COR-L47 (cell line): Measurements from ENCODE around the gene ROR2.

Source experiments
- DNase-seq: peaks from one replicate; lab custom pipeline; 2025; lab: John Stamatoyannopoulos, UW

The ROR2 gene

DNA sequence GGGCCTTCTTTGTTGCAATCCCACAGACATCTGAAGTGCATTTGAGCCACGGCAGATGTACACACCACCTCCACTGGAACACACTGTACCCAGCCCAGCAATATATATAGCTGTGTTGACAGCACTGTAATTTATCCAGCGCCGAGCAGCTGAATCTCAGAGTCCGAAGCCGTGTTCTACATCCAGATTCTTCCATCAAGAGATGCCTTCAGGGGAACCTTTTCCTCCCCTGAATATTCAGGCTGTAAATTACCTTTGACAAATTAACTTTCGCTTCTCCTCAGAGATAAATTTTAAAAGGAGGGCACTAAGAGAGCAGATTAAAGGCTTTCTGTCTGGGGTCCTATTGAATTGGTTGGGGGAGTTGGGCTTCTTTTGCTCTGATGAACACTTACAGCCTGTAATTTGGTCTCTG lies 76.4 kb downstream of the ROR2 start:
- no peak for DNase-seq

DNA sequence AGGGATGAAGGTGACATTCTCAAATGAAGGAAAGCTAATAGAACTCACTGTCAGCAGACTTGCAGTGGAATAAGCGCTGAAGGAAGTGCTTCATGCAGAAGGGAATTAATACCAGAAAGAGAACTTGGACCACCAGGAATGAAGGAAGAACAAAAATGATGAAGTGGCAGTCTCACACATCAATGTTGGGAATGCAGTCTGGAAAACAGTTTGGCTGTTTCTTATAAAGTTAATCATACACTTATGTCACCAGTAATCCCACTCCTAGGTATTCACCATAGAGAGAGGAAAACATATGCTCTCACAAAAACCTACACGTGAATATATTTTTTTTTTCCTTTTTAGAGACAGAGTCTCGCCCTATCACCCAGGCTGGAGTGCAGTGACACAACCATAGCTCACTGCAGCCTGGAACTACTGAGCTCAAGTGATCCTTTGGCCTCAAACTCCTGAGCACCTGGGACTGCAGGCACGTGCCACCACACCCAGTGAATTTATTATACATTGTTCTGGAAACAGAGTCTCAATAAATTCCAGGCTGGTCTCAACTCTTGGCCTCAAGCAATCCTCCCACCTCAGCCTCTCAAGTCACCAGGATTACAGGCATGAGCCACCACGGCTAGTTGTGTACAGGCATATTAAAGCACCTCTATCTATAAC lies 81.2 kb downstream of the ROR2 start:
- DNase-seq, result no peak

DNA sequence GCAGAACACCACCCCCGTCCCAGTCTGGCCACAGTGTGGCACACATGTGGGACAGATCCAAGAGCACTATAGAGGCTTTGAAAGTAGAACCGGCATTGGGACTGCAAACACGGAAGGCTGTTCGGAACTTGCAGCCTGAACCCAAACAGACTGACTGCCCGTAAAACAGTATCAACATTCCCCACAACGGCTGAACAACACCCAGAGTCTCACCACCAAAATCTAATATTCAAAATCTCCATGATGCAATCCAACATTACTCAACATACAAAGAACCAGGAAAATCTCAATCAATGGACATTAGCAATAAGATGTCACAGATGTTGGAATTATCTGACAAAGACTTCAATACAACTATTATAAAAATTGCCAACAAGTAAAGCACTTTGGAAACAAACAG lies 82.3 kb downstream of the ROR2 start:
- no peak for DNase-seq

DNA sequence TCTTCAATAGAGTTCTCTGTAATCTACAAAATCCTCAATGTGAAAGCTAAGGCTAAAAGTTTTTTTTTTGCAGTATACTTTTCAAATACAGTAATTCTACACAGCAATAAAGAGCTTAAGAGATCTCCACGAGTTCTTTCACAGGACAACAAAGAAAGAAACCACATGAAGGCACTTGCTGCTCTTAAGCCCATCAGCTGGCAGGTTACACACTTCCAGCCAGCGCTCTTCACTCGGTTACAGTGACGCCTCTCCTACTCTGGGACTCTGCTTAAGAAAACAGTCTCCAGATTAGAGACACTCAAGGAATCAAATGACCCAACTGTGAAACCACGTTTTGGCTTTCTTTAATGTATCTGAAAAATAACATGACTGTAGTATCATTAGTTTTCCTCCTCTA lies 85.0 kb downstream of the ROR2 start:
- no peak for DNase-seq

DNA sequence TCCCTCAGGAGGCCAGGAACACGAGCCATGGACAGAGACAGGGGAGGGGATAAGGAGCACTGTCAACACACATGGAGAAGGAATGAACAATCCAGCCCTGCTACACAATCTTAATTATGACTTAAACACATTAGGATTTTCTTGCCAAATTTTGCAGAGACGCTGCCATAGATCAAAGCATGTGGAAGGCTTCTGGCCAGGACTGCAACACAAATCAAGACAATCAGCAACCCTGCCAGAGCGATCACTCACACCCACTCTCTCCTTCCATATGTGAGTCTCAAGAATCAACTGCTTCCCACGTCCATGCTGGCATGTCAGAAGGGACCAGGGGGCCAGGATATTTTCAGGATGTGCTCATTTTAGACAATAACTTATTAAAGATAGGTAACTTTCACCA lies 85.6 kb downstream of the ROR2 start:
- no peak for DNase-seq

DNA sequence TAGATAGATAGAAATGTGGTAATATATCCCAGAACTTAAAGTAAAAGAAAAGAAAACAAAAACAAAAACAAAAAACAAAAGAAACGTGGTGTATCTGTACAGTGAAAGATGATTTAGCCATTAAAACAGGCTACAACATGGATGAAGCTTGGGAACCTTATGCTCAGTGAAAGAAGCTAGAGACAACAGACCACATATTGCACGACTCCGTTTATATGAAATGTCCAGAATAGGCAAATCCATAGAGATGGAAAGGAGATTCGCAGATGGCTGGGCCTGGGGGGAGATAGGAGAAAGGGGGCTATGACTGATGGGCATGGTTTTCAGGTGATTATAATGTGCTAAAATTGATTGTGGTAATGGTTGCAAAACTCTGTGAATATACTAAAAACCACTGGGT lies 86.6 kb downstream of the ROR2 start:
- no peak for DNase-seq

DNA sequence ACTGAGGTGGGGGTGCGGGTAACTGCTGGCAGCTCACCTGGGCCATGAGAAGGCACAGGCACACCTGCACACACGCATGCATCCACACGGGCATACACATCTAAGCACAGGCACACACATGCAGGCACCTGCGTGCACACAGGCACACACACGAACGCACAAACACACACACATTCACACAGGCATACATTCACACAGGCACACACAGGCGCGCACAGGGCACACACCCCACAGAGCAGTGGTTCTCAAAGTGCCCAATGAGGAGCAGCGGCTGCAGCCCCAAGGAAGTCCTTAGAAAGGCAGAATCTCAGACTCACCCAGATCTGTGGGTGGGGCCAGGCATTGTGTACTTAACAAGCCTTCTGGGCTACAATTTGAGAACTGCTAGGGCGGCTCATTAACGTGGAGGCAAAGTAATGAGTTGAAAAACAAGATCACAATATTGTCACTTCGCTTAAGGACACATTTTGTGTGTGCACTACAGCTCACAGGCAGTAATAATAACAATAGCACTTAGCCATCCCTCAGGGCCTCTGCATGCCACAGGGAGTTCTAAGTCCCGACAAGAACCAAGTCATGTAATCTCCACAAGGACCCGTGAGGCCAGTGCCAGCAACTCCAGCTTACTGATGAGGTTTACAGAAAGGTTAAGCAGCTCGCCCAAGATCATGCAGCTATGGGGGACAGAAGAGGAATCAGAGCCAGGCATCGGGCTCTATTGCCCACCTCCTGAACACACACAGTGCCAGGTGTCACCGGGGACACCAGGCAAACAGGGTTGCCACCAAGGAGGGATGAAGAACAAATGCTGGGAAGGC lies 91.6 kb downstream of the ROR2 start:
- DNase-seq, result no peak

DNA sequence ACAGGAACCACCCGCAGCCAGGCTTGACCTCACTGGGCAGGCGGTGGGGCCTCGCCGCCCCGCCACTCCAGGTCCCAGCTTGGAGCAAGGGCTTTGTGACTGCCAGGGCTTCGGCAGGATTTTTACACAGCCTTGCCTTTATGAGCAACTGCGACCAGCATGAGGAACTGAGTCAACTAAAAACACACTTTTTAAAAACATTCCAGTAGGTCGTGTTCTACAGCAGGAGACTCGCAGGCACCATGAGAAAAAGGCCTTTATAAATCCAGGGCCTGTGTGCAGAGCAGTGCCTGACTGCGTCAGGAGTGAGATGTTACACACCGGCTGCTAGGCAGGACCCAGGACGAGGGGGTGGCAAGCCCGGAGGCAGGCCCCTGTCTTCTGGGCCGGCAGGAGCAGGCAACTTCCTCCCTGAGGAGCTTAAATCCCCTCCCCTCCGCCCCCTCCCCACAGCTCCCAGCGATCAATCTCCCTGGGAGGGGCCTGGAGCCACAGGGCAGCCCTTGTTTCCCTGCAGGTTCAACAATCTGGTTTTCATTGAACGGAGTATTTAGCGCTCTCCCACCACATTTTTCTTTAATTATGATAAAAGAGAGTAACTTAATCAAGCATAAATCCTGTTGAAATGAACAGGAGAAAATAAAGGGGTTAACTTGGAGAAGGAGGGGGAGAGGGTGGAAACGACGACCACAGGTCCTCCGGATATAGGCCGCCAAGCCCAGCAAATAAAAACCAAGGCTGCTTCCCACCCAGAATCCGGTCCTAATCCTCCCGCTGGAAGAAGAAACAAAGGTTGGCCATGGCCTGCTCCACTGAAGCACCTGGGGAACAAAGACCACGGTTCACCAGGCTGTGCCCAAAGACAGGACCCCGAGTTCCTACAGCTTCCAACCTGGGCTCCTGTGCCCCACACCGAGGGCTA lies 92.5 kb downstream of the ROR2 start:
- no peak for DNase-seq

DNA sequence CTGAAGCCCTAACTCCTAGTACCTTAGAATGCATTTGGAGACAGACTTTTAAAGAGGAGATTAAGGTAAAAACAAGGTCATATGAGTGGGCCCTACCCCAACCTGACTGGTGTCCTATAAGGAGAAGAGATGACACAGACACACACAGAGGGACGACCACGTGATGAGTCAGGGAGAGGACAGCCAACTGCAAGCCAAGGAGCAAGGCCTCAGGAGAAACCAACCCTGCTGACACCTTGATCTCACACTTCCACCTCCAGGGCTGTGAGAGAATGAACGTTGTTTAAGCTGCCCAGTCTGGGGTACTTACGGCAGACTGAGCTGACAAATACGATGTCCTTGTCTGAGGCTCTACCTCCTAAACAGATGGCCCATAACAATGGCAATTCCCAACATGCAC lies 93.6 kb downstream of the ROR2 start:
- DNase-seq, result no peak

DNA sequence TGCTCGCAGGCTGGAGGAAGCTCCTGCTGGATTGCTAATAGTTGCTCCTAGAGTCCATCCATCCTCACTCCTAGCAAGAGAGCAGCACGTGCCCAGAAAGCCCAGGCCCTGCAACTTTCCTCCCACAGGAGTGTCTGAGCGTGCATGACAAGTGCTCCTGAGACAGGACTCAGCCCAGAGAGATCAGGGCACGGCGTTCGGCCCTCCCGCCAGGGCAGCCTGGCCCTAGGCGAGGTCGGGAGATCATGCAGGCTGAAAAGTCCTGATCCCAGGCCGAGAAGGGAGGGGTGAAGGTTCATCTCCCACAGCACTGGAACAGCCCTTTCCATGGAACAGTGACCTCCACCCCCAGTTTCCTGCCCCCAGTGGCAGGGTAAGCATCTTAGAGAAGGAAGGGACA lies 94.8 kb downstream of the ROR2 start:
- DNase-seq, result no peak

DNA sequence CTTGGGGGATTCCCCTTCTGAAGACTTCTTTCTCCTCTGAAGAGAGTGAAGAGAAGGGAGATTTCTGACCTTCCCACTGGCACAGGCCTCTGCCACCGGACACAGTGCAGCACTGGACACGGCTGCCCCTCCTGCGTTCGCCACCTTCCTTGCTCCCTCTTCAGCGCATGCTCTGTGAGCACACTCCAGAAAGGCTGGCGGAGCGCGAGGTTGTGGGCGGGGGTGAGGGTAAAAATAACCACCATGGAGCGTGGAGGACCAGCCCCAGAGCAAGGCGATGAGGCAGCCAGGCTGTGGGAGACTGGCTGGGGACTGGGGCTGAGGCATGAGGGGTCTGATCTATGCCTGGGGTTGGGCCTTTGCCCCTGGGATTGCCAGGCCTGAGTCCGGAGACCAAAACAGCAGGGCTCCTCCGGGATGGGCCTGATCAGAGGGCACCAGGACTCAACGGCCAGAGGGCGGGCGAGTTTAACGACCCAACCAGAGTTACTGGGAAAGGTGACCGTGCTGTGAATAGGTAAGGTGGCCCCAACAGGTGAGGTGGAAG lies 97.2 kb downstream of the ROR2 start:
- no peak for DNase-seq

DNA sequence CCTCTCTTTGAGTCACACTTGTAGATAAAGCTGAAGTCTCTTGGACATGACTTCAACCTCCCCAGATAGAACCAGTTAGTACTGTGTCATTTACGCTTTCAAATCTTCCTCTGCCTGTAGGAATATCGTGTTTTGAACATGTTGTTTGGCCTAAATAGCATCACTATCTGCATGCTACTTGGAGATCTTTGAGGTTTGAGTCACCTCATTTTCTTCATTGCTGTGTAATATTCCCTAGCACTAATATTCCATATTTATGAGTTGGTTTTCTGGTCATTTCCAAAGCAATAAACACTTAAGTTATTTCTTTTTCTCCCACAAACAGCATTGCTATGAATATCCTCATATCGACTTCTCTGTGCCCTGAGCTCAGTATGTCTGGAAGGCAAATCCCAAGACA lies 100.3 kb downstream of the ROR2 start:
- no peak for DNase-seq

DNA sequence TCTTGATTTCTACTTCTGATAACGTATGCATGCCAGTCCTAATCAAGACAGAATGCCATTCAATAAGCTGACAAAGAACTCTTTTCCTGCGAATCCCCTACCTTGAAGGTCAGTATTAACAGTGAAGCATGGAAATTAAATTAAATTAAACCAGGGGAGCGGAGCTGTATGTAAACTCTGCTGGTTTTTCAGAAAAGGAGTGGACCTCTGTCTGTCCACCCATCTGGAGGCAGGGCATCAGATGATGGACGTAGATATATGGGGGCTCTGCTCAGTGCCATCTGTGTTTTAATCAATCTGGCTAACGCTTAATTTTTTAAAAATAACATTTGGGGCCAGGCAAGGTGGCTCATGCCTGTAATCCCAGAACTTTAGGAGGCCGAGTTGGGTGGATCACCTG lies 101.9 kb downstream of the ROR2 start:
- no peak for DNase-seq

DNA sequence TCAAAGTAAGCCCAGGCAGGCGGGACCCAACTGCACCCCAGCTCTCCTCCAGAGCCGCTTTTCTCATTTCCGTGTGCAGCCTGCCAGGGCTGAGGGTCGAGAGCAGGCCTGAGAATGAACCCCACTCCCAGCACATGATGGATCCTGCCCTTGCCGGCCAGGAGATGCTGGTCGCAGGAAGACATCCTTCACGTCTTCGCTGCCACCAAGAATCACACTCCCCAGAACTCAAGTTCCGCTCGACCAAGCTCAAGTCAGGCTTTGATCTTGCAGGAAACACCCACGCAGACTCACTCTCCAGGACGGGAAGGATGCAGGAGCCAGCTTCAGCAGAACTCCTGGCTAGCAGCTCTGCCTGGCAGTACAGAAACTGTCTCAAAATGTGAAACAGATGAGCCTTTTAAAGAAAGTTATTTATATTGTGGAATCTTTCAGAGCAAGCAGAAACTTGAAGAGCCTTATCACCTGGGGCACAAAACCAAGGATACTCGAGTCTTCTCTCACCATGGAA lies 102.4 kb downstream of the ROR2 start:
- no peak for DNase-seq

DNA sequence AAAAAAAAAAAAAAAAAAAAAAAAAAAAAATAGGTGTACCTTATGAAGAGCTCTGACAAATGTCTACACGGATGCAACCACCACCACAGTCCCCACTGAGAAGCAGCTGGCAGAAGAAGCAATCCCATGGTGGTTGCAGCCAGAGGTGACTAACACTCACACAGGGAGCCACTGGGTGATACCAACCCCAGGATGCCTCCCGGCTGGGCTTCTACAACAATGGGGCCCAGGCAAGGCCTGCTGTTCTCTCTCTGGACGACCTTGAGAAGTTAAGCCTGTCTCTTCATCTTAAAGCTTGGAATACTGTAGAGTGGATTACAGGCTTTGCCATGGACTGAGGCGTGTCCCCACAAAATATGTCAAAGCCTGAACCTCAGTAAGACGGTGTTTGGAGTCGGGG lies 104.1 kb downstream of the ROR2 start:
- no peak for DNase-seq

DNA sequence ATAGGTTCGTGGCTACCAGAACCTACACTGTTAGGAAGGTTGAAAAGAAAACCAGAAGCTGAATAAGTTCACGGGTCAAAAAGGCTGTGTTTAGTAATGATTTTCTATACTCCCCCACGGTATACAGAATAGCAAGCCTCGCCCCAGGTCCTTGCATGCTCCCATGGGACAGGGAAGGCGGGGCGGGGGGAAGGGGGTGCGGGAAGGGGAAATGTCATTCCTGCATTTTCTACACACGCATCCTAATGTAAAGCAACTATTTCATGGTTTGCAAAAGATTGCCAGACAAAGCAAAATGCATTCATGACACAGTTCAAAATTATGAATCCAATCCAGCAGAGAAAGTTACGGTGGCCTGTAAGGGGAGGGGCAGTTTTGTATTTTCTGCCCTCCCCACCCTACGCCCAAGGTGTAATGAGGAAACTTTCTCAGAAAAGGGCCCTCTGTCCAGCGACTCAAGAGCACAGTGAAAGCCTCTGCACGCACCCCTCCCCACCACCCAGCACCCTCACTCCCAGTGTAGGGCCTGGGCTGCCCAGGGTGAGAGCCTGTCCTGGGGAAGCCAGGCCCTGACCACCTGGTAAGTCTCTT lies 105.2 kb downstream of the ROR2 start:
- DNase-seq, result no peak

DNA sequence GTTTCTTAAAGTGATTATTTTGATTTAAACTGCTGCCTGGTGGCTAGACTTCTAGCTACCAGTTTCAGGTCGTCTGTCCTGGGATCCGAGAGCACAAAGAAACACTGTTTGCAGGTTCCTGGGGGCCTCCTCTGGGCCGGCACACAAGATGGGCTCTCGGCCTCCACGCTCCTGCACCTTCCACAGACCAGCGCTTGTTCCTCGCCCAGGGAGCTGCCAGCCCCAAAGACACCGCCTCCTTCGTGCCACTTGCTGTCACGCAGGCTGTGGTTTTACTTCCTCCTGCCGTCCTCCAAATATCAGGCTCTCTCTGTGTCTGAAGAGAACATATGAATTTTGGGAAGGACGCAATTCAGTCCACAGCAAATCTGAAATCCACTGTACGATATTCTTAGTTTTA lies 105.8 kb downstream of the ROR2 start:
- no peak for DNase-seq

DNA sequence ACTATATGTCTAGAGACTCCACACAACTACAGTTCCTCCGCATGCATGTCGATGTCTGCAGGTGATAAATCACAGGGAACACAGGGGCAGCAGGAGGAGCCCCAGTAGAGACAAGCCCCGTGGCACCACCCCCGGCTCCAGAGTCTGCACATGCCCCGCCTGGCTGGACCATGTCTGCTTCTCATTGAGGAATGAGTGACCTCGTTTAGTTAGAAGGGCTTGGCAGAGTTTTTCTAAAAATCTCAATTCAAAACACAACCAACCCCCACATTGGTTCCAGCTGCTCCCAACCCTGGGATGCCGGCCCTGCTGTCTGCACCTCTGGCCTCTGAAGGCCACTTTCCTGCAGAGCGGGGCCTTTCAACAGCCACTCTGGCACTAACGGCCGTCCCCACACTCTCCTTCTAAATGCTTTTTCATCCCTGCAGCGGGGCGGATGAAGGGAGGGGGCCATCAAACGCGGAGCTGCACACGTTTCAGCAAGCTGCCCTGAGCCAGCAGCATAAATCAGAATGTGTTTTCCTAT lies 106.3 kb downstream of the ROR2 start:
- DNase-seq, result no peak

DNA sequence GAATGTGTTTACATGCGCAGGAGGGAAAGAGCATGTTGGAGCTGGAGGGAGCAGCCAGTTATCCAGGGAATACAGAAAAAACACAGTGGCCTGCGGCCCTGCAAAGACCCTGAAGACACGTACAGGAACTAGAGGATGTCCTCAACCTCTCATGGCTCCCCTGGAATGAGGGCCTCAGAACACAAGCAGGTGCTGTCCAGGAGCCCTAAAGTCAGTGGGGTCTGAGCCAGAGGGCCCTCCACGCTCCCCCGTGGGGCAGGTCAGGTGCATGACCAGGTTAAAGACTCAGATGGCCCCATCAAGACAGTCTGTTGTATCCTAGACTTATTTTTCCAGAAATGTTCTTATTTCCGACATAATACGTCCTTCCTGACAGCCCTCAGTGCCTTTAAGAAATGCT lies 106.9 kb downstream of the ROR2 start:
- no peak for DNase-seq

DNA sequence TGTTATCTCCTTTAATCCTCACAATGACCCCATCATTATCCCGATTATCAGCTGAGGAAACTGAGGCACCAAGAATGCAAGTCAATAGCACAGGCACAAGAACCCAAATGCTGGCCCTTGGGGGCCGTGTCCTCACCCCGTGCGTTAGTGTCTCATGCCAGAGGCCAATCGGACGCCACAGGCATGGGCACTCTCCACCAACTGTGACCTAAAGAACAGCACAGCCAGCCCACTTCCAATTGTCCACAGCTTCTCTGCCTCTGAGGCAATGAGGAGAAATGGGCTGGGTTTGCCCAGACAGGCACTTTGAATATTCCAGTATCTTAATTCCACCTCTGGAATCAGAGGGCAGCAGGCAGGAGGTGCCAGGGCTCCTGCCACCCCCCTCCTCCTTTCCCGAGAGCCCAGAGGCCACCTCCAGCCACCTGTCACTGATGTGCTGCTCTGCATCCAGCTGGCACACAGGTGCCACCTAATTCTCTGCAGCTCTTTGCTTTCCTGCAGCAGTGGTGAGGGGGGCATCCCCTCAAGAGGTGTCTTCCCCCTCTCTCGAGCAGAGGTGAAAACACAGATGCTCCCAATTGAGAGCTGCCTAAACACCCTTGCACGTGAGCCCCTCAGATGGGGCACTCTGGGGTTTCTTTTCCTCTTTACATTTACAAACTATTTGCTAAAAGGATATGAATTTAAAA lies 107.5 kb downstream of the ROR2 start:
- DNase-seq, result no peak

DNA sequence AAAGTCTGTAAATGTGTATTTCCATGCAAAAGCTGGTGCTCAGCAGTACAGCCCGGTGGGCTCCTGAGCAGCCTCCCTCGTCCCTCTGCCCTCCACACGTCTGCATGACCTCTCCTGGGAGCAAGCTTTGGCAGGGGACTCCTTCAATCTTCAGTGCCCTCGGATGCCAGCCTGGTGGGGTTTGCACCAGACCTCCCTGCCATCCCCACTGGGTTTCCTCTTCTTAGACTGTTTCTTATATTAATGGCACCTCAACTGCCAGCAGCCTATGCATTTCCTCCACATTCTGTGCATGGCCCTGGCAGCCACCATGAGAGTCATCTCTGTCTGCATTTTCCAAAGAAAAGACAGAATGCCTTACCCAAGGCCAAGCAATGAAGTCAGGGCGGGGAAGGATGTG lies 108.4 kb downstream of the ROR2 start:
- no peak for DNase-seq
